GM11168 (cell line): ENCODE measurements around the gene MYCN.

Experiments
- in situ Hi-C: fragments of 300-500 bp; cut with MboI; formaldehyde crosslinking; loops from one replicate; pipeline ENCODE4 v1.12.0; 2022; ENCODE audit warnings: low sequenced_read_pairs; ENCODE audit not compliant: unreplicated experiment

MYCN gene

DNA sequence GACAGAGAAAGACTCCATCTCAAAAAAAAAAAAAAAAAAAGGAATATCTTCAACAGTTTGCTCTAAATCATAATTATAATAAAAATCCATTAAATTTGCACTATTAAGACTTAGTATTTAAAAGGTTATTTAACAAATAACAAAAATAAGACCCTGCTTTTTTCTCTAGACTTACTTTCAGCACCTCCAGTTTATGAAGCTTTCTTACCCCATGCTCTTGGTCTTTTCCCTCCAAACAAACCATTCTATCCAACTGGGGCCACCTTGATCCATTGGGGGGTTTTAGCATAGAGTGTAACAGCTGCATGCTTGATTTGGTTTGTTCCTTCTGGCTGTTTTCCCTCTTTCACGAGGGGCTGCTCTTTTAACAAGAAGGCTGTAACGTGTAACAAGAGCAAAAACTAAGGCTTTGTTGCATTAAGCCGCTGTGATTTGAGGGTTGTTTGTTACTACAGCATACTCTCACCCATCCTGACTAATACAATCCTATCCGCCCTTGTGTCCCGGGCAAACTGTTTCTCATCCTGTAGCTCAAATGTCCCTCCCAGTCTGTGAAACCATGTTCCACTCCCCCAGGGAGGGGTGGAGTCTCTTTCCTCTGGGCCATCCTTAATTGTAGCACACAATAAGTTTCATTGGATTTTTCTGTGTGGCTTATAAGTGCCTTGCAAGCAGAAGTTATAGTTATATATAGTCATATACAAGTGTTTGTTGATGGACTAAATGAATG is 9.6 kb upstream of the MYCN start:
- in situ Hi-C loops, result loop anchor here (10.0 to 25.0 kb wide), 3 partner anchors 282 to 924 kb away; no protein-coding TSS in a partner anchor

DNA sequence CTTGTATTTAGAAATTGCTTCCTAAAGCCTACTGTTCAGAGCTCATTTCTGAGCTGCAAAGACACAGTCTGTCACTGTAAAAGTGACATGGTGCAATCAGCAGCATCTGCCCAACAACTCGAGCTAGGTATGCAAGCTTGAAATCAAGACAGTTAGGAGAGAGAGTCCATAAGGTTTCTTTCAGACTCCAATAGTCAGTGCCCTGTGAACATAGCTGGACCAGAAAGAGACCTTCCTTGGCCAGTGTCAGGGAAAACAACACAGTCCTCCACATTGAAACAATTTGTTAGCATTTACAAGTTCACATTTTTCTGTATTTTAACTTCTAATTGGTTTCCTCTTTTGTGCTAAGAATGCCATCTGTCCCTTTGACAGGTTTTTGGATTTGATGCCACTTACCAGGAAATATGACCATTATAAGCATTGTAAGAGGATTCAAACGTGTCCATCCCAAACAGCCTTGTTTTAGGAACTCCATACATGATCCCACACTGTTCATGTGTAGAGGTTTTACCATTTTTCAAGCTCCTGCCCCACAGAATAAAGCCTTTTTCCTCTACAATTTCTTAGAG is 8.9 kb upstream of the MYCN start:
- in situ Hi-C loops, result loop anchor here (10.0 to 25.0 kb wide), 3 partner anchors 281 to 923 kb away; no protein-coding TSS in a partner anchor

DNA sequence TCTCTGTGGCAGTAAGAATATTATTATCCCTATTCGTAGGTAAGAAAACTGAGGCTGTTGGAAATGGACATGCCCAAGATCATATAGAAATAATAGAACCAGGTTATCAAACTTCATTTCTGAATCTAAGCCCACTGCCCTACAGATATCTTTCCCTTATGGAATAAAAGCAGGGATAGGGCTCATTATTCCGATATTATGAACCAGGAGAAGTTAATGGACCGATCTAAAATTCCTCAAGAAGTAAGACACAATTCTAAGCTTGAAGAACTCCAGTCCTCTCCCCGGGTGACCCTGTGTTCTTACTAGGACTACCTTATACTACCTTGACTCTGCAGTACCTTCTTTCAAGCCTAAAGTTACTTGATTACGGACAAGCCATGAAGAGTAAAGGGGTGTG is 8.4 kb upstream of the MYCN start:
- in situ Hi-C loops, result loop anchor here (10.0 to 25.0 kb wide), 3 partner anchors 280 to 923 kb away; no protein-coding TSS in a partner anchor

DNA sequence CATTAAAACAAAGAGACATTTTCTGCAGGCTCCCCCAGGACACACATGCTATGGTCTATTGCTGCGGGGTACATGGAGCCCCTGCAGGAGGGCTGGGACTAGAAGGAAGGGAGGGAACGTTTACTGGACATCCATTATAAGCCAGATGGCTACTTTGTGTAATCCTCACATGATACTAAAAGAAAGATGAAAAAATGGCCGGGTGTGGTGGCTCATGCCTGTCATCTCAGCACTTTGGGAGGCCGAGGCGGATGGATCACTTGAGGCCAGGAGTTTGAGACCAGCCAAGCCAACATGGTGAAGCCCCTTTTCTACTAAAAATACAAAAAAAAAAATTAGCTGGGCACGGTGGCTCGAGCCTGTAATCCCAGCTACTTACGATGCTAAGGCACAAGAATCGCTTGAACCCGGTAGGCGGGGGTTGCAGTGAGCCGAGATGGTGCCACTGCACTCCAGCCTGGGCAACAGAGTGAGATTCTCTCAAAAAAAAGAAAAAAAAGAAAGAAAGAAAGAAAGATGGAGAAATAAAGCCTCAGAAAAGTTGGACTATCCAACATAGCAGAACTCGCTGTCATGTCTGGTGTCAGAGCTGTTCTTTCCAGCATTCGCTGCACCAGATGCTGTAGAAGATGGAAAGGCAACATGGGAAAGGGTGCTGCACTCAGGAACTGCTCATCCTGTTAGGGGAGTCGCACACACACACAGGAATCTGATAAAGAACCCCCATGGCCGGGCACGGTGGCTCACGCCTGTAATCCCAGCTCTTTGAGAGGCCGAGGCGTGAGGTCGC is 7.8 kb upstream of the MYCN start:
- in situ Hi-C loops, result loop anchor here (10.0 to 25.0 kb wide), 3 partner anchors 280 to 922 kb away; no protein-coding TSS in a partner anchor

DNA sequence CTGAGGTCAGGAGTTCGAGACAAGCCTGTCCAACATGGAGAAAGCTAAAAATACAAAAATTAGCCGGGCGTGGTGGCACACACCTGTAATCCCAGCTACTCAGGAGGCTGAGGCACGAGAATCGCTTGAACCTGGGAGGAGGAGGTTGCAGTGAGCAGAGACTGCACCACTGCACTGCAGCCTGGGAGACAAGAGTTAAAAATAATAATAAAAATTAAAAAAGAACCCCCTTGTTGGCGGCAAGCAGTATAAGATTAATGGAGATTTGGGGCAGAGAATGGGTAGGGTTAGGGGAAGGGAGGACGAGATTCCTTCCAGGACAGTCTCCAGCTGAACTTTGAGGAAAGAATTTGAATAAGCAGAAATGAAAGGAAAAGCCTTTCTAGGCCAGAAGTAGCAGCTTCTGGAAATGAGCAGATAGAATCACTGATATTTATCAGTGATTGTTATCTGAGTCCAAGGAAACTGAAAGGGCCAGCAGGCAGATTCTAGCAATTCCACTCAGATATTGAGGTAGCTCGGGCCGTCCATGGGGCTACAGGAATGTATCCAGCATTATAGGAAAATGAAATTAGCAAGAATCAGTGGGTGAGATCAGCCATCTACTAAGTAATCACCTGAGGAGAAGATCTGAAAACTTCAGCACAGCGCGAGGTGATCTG is 7.0 kb upstream of the MYCN start:
- in situ Hi-C loops, result loop anchor here (10.0 to 25.0 kb wide), 3 partner anchors 279 to 921 kb away; no protein-coding TSS in a partner anchor

DNA sequence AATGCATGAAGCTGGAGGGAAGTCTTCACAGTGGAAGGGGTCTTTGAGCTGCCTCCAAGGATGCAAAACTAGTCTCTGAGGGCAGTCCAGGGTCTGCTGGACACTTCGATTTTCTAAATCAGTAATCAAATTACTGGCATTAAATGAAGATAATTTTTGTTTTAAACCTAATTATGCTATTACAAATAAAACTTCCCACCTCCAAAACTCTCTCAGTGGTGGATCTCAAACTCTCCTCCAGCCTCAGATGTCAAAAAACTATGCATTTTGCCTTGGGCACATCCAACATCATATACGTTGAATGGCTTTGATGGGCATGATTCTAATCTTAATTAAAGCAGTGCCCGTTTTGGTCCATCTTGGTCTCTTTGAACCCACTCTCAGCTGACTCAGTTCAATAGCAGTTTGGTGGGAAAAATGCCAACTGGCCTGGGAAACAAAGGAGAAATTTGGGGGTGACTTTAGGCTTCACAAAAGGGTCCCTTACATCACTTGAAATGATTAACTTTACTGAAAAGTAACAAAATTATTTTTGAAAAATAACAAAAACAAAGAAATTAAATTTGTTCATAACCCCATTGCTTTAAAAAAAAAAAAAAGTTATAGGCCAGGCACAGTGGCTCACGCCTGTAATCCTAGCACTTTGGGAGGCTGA is 5.9 kb upstream of the MYCN start:
- in situ Hi-C loops, result loop anchor here (10.0 to 25.0 kb wide), 3 partner anchors 278 to 920 kb away; no protein-coding TSS in a partner anchor

DNA sequence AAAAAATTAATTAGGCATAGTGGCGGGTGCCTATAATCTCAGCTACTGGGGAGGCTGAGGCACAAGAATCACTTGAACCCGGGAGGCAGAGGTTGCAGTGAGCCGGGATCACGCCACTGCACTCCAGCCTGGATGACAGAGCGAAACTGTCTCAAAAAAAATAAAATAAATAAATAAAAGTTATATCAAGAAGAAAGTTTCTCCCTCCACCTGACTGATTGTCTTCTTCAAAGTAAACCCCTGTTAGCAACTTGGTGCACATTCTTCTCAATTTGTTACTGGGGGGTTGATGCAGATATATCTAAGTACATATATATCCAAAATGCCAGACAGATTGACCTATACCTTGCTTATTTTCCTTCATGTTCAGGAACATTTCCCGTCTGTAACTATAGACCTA is 5.2 kb upstream of the MYCN start:
- in situ Hi-C loops, result loop anchor here (10.0 to 25.0 kb wide), 3 partner anchors 277 to 920 kb away; no protein-coding TSS in a partner anchor

DNA sequence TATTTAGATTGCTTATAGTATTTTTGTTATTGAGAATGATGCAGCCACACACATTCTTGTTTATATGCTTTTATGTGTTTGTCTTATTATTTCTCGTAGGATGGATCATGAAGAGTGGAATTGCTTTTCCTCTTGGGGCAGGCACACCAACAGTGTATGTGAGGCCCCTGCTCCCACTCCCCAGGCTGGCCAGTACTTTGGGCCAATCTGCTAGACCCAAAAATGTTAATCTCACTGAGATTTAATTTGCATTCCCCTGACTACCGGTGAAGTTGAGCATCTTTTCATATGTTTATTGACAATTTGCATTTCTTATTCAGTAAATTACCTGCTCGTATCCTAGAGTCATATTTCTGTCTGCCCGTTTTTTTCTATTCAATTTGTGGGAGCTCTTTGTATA is 4.7 kb upstream of the MYCN start:
- in situ Hi-C loops, result loop anchor here (10.0 to 25.0 kb wide), 3 partner anchors 277 to 919 kb away; no protein-coding TSS in a partner anchor

DNA sequence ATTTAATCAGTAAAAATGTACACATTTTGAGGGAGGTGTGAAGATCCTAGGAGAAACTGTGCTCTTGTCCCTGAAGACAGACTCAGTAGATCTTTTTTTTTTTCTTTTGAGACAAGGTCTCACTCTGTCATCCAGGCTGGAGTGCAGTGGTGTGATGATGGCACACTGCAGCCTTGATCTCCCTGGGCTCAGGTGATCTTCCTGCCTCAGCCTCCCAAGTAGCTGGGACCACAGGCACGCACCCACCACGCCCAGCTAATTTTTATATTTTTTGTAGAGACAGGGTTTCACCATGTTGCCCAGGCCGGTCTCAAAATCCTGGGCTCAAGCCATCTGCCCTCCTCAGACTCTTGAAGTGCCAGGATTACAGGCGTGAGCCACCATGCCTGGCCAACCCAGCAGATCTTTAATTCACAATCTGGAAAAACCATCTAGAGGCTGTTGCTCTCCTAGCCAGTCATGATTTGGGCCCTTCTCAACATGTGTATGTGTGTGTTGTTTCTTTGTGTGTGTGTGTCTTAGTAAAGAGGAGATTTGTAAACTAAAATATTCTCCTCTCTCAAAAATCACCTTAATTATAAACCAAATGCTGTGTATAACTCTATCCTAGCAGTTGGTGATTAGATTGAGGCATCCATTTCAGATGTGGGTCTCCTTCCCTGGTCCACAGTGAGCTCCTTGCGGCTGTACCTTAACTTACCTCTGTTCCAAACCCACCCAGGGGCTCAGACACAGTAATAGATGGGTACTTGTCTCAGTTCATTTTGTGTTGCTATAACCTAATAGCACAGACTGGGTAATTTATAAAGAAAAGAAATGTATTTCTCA is 3.9 kb upstream of the MYCN start:
- in situ Hi-C loops, result loop anchor here (10.0 to 25.0 kb wide), 3 partner anchors 276 to 918 kb away; no protein-coding TSS in a partner anchor

DNA sequence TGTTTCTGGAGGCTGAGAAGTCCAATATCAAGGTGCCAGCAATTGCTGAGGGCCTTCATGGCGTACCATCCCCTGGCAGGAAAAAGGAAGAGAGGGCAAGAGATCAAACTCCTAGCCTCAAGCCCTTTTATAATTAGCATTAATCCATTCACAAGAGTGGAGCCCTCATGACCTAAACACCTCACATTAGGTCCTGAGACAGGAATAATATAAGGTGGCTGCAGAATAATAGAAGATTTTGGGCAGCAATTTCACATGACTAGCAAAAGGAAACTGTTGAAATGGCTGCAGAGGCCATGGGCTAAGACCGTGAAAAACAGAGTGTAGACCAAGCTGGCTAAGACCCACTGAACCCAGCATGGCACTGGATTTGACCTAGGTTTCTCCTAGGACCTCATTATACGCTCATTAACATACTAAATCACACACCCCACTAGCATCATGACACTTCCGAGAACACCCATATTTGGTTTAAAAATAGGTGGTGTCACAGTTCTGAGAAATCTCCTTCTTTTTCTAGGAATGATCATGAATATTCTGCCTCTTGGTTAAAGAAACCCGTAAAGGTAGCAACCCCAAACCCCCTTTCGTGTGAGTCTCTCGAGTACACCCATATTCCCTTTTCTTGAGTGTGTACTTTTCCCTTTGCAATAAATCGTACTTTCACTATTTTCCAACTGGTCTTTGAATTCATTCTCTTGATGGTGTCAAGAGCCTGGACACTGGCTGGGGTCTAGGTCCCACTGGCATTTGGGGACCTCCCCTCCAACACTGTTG is 3.1 kb upstream of the MYCN start:
- in situ Hi-C loops, result loop anchor here (10.0 to 25.0 kb wide), 3 partner anchors 275 to 918 kb away; no protein-coding TSS in a partner anchor

DNA sequence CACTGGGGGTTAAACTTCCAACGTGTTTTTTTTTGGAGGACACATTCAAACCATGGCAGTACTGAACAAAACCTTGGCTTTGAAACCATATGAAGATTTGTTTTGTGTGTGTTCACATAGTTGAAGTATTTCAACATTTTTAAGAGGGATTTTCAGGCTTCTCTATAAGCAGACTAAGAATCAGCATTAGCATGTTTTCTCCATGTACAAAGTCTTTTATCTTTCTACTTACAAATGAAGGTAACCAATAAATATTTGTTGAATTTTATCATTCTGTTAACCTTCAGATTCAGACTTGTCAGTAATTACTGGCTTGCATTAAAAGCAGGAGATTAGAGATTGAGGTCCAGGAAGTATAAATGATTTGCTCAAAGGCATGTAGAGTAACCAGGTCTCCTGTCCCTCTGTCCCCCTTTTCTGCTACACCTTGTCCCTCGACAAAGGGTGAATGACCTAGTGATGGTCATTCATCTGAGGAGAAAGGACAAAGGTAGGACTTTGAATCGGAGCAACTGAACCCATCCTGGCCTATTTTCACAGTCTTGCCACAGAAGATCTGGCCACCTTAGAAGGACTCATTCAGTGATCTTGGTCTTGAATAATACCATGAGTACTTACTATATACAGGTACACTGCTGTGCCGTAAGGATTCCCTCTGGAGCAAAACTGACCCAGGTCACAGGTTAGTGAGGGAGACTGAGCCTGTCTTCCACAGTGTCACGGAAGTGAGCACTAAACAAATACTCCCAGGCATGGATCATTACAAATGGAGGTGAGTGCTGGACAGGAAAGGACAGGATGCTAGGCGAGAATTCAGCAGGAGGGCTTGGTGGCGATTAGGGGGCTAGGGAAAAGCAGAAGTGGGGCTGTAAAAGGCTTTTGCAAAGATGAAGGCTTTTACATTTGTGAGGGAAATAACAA is 2.2 kb upstream of the MYCN start:
- in situ Hi-C loops, result loop anchor here (10.0 to 25.0 kb wide), 3 partner anchors 274 to 917 kb away; no protein-coding TSS in a partner anchor

DNA sequence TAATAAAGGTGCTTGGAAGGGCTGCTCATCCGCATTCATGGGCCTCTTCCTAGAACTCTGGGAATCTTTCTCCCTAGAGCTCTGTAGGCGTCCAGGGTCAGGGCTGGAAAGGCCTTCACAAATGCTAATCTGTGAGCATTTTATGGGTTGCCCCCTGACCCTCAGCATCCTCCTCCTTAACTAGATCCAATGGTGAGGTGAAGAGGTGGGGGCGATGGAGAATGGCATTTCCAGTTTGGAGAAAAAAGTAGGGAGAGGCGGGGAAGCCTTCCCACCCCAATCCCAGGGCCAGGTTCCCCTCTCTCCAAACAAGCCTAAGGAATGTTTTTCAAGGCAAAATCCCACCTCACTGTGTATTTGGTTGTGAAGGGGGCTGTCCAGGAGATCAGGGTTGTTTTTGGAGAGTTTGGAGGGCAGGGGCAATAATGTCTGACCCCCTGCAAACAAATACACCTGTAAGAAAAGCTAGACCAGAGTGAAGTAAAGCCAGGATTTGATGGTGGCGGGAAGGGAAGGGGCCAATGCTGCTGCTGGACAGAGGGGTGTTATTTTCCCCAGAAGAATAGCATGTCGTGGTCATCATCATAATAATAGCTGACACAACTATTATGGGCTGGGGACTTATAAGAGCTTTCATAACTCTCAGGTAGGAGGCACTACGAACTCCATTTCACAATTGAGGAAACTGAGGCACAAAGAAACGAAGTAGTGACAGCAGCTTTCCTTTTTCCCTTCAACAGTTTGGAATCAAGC is 1.4 kb upstream of the MYCN start:
- in situ Hi-C loops, result loop anchor here (10.0 to 25.0 kb wide), 3 partner anchors 273 to 916 kb away; no protein-coding TSS in a partner anchor

DNA sequence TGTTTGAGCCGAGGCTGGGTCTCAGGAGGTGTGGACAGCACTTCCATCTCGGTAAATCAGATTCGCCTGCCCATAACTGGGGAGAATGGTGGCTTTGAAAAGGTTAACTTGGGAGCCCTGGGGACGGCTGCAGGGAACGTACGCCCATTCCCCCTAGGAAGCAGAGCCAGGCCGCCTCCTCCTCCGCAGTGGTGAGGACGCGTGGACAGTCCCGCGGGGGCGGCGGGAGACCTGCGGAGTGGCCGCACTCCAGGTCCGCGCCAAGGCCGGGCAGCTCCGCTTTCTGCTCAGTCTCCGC is 845 bp upstream of the MYCN start:
- in situ Hi-C loops, result loop anchor here (10.0 to 25.0 kb wide), 3 partner anchors 273 to 915 kb away; no protein-coding TSS in a partner anchor

DNA sequence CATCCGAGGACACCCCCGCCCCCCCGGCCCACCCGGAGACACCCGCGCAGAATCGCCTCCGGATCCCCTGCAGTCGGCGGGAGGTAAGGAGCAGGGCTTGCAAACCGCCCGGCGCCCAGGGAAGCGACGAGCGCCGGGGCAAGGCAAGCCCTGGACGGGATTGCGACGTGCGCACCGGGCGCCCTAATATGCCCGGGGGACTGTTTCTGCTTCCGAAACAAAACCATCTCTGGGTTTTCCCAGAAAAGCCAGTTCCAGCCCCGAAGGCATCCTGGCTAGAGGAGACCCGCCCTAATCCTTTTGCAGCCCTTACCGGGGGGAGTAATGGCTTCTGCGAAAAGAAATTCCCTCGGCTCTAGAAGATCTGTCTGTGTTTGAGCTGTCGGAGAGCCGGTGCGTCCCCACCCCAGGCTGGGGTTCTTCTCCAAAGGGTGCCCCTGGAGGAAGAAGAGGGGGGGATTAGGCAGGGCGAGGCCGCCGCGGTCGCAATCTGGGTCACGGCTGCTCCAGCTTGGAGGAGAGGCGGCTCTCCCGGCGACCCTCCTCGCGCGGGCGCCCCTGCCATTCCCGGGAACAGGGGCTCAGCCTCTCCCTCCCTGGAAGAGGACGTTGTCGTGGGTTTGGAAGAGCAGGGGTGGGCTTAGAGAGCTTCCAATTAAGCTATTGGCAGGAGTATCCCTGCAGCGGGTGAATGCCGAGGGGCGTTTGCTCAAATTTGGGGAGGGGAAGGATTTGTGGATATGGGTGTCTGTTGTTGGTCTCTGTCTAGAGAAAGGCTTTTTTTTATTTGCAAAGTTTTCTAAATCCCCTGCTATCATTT is 521 bp downstream of the MYCN start:
- in situ Hi-C loops, result loop anchor here (25.0 kb wide), 1 partner anchor 271 kb away; no protein-coding TSS in a partner anchor

DNA sequence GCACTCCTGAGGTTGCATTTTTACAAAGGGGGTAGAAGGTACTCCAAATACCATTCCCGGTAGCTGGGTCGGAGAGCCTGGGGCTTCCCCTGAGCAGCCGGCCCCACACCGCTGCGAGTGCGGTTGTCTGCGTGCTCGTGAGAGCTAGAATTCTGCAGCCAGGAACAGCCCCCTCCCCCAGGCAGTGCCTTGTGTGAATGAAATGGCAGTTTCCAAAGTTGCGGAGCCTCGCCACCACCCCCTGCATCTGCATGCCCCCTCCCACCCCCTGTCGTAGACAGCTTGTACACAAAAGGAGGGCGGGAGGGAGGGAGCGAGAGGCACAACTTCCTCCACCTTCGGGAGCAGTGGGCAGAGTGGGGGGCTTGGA is 1.1 kb downstream of the MYCN start:
- in situ Hi-C loops, result loop anchor here (25.0 kb wide), 1 partner anchor 271 kb away; no protein-coding TSS in a partner anchor
